Activated T-cell treated with anti-CD3 and anti-CD28 coated beads, Interleukin-2, amount 50 U/mL, for 72 hours (primary cell): Measurements from ENCODE around the gene EPB41L4A. TPM values are rescaled to one million over a fixed set of nuclear protein-coding genes. Genes with fewer than 3 reads are reported as not detected.

Experiments used
- ATAC-seq, 2 donors: fragments of 150-1000 bp; cut with Tn5 transposase; replicated peaks in 1 of 2; 2 replicates each; pipeline ENCODE4 v1.10.0; 2021; ENCODE audit warnings: moderate library complexity in 2 of 2, mild to moderate bottlenecking in 1 of 2
- DNase-seq, 2 donors: peaks; one replicate each; pipeline ENCODE4 v3.0.0; 2021 to 2022; ENCODE audit warnings: mixed read lengths in 1 of 2
- H3K27ac Mint-ChIP-seq: one replicate; pipeline ENCODE4 v1.8.0; 2022; ENCODE audit warnings: mild to moderate bottlenecking, moderate library complexity, mixed read lengths
- H3K27me3 Mint-ChIP-seq: one replicate; pipeline ENCODE4 v1.8.0; 2022; ENCODE audit warnings: low read depth, mixed read lengths
- H3K36me3 Mint-ChIP-seq, 2 donors: one replicate each; pipeline ENCODE4 v1.8.0; 2022; ENCODE audit warnings: mixed read lengths in 2 of 2, mild to moderate bottlenecking in 1 of 2; ENCODE audit not compliant: insufficient read depth in 2 of 2
- H3K4me1 Mint-ChIP-seq: one replicate; pipeline ENCODE4 v1.8.0; 2022; ENCODE audit warnings: low read depth, mixed read lengths
- H3K4me3 Mint-ChIP-seq, 2 donors: one replicate each; pipeline ENCODE4 v1.8.0; 2022; ENCODE audit warnings: mild to moderate bottlenecking in 2 of 2, mixed read lengths in 2 of 2, moderate library complexity in 2 of 2
- H3K9me3 Mint-ChIP-seq, 2 donors: one replicate each; pipeline ENCODE4 v1.8.0; 2022; ENCODE audit warnings: mixed read lengths in 2 of 2
- total RNA-seq, 2 donors: library from RNA; stranded (reverse); gene quantifications; one replicate each; pipeline ENCODE4 v1.2.3, GENCODE V29; 2022

The EPB41L4A gene
- total RNA-seq, 2 donors from 2014 or later: 0.79 to 2.0 TPM

DNA sequence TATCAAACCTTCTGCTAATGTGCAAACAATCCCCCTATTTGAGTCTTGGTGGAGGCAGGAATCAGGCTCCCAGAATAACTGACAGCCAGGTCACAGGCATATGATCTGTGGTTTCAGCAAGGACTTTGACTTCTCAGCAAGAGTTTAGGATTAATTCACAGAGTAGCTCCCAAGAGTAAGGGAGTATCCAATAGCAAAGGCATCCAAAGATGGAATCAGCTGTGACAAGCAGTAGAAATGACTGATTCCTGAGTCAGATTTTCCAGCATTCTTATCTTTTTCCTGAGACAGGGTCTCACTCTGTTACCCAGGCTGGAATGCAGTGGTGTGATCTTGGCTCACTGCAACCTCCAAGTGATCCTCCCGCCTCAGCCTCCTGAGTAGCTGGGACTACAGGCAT lies 108.3 kb downstream of the EPB41L4A start:
- DNase-seq: no peak
- H3K27ac Mint-ChIP-seq: no peak overlapping the region
- no peaks in the 10 kb centered on the region for H3K36me3 Mint-ChIP-seq
- H3K9me3 Mint-ChIP-seq: no peaks in the 10 kb centered on the region
- no peak for ATAC-seq
- H3K4me3 Mint-ChIP-seq: no peak overlapping the region
- H3K27me3 Mint-ChIP-seq: no peaks in the 10 kb centered on the region
- H3K4me1 Mint-ChIP-seq: no peaks in the 10 kb centered on the region

GRCh38 chr5:112308608-112309007 lies 110.5 kb downstream of the EPB41L4A start:
- ATAC-seq: no peak
- Mint-ChIP-seq H3K27ac (no peak overlapping the region), H3K36me3 (no peaks in the 10 kb centered on the region), H3K4me1 (no peaks in the 10 kb centered on the region), H3K9me3 (no peaks in the 10 kb centered on the region), H3K27me3 (peaks cover 6% of the 10 kb centered on the region), H3K4me3 (no peak overlapping the region)
- DNase-seq: no peak

GRCh38 chr5:112306956-112307355 lies 112.1 kb downstream of the EPB41L4A start:
- H3K9me3 Mint-ChIP-seq: no peaks in the 10 kb centered on the region

GRCh38 chr5:112304743-112305142 lies 114.3 kb downstream of the EPB41L4A start:
- Mint-ChIP-seq H3K9me3 (no peaks in the 10 kb centered on the region), H3K4me1 (no peaks in the 10 kb centered on the region), H3K27me3 (peaks cover 6% of the 10 kb centered on the region), H3K27ac (no peak overlapping the region), H3K4me3 (no peak overlapping the region), H3K36me3 (no peaks in the 10 kb centered on the region)
- no peak for DNase-seq
- no peak for ATAC-seq

More at GRCh38 chr5:112306956-112307355, 112.1 kb downstream of the EPB41L4A start:
- Mint-ChIP-seq H3K27me3 (peaks cover 6% of the 10 kb centered on the region), H3K4me1 (no peaks in the 10 kb centered on the region), H3K27ac (no peak overlapping the region), H3K36me3 (no peaks in the 10 kb centered on the region), H3K4me3 (no peak overlapping the region)
- DNase-seq (no peak), ATAC-seq (no peak)

DNA sequence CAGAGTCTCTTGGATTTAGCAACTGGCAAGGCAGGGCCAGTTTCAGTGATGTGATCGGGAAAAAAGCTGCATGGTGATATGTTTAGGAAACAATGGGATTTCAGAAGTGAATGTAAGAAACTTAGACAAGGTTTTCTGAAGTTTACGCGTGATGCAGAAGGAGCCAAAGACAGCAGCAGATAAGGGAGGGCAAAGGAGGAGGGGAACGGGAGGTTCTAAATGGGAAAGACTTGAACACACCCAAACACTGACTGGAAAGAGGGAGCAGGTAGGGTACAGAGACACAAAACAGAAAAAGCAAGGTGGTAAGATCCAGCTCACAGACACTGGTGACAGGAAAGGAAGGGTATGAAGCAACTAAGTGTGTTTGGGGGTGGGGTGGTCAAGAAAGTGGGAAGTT lies 115.4 kb downstream of the EPB41L4A start:
- H3K9me3 Mint-ChIP-seq: peaks cover 4% of the 10 kb centered on the region in 2 donors
- no peak for ATAC-seq

DNA sequence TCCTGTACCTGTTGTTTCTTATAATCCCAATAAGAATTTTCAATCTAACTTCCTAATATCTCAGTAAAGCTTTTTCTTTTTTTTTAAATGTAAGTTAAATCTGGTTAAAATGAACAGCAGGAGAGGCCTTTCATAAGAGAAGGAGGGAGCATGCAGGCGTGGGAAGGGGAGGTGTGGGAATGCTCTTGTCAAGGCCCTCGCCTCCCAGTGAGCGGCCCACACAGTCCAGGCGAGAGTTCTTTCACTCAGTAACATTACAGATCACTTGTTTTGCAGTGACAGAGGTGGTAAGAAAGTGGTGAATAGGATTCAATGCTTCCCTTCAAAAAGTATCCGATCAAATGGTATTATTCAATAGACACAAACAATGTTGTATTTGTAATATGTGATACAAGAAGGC lies 125.0 kb downstream of the EPB41L4A start:
- no peak for DNase-seq
- H3K4me3 Mint-ChIP-seq: no peak overlapping the region
- no peak for ATAC-seq
- no peaks in the 10 kb centered on the region for H3K4me1 Mint-ChIP-seq
- H3K27me3 Mint-ChIP-seq: no peaks in the 10 kb centered on the region
- peaks cover 7 to 16% of the 10 kb centered on the region in 2 donors for H3K9me3 Mint-ChIP-seq
- H3K36me3 Mint-ChIP-seq: peaks cover 0 to 4% of the 10 kb centered on the region in 2 donors
- no peak overlapping the region for H3K27ac Mint-ChIP-seq

More for the DNA sequence above, 115.4 kb downstream of the EPB41L4A start:
- H3K27me3 Mint-ChIP-seq: peaks cover 6% of the 10 kb centered on the region
- no peak overlapping the region for H3K4me3 Mint-ChIP-seq
- no peaks in the 10 kb centered on the region for H3K4me1 Mint-ChIP-seq
- DNase-seq: no peak
- H3K36me3 Mint-ChIP-seq: peaks cover 0 to 3% of the 10 kb centered on the region in 2 donors
- H3K27ac Mint-ChIP-seq: no peak overlapping the region

DNA sequence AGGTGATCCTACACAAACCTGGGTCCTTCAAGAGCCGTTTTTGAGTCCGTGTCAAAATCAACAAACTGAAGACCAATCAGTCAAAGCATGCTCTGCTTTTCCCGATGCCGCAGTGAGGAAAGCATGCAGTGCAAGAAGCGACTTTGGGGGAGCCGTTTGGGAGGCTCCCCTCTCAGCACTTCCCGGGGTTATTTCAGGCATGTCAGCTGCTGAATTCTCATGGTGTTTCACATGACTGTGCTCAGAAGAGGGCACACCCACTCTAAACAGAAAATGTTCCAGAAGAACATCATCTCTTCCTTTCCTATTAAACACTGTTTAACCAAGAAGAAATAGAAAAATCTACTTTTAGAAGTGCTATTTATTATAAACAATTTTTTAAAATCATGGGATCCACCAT lies 125.5 kb downstream of the EPB41L4A start:
- no peak overlapping the region for H3K4me3 Mint-ChIP-seq
- no peaks in the 10 kb centered on the region for H3K4me1 Mint-ChIP-seq
- ATAC-seq (no peak), DNase-seq (no peak)
- no peaks in the 10 kb centered on the region for H3K27me3 Mint-ChIP-seq
- no peaks in the 10 kb centered on the region for H3K36me3 Mint-ChIP-seq
- H3K9me3 Mint-ChIP-seq: peaks cover 2 to 11% of the 10 kb centered on the region in 2 donors
- no peak overlapping the region for H3K27ac Mint-ChIP-seq

GRCh38 chr5:112290691-112291090 lies 128.4 kb downstream of the EPB41L4A start:
- ATAC-seq: no peak
- Mint-ChIP-seq H3K4me3 (no peak overlapping the region), H3K36me3 (no peaks in the 10 kb centered on the region), H3K4me1 (no peaks in the 10 kb centered on the region), H3K27ac (no peak overlapping the region), H3K27me3 (no peaks in the 10 kb centered on the region), H3K9me3 (no peaks in the 10 kb centered on the region)
- no peak for DNase-seq

- Mint-ChIP-seq H3K36me3 (no peaks in the 10 kb centered on the region), H3K4me3 (no peak overlapping the region), H3K27me3 (no peaks in the 10 kb centered on the region), H3K27ac (no peak overlapping the region), H3K9me3 (no peaks in the 10 kb centered on the region), H3K4me1 (no peaks in the 10 kb centered on the region)
- ATAC-seq: no peak
- DNase-seq: no peak
Observed at GRCh38 chr5:112289465-112289864, 129.6 kb downstream of the EPB41L4A start.

DNA sequence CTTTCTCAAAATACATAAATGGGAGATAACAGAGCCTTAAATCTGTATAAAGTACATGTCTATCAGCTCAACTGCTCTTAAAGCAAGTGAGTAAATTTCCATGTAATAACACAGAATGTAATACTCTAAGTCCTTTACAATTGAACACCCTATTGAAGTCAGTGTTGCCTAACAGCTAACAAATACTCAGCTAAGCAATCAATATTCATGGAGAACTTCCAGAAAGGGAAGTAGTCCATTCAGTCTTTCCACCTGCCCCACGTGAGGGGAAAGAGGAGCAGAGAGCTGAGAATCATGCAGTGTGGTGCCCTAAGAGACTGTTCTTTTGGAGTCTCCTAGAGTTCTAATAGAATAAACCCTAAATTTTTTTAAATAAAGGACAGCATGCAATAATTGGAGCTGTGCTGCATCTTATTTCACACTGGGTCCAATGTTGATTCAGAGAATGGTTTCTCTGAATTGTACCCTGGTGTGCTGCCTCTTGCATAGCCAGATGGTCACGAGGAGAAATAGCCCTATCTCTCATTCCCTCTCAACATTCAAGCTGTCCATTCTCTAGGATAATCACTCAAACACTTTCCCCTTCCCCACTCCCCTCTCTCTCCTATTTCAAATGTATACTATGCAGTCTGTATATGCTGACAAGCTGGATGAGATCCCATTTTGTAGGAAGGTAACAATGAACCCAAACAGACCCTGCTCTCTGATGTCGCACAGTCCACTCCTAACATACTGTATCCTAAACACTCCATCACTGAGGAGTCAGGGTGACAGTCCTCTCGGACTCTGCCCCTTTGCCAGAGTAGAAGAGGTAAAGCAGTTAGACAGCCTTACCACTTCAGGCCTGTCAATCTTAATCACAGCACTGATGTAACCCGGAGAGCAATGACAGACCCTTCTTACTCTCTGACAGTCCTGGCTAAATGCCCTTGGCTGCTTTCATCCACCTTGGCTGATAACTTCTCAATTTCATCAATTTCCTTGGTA lies 134.8 kb downstream of the EPB41L4A start:
- DNase-seq: no peak

DNA sequence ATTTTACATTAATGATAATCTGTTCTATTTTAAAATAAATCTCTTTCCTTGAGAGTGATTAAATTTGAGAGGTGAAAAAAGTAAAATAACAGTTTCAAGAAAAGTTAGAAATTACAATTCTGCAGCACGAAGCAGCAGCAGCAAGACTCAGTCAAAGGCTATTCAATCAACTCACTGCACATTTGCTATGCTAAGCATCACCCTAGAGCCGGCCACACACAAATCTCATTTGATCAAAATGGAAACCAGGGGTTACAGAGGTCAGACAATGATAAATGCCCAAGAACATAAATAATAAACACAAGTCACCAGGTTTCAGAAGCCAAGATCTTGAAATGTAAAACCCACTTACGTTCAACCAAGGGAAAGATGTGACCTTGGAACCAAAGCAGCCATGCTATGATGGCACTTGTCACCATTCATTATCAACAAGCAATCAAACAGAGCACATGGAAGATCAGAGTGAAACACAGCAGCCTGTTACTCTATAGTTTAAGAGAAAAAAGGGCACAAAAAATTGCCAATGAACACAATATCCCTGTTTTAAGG lies 136.0 kb downstream of the EPB41L4A start:
- H3K9me3 Mint-ChIP-seq: no peaks in the 10 kb centered on the region
- DNase-seq (no peak), ATAC-seq (no peak)
- no peaks in the 10 kb centered on the region for H3K36me3 Mint-ChIP-seq
- no peaks in the 10 kb centered on the region for H3K4me1 Mint-ChIP-seq
- H3K4me3 Mint-ChIP-seq: no peak overlapping the region
- H3K27me3 Mint-ChIP-seq: no peaks in the 10 kb centered on the region
- no peak overlapping the region for H3K27ac Mint-ChIP-seq

More for the DNA sequence above, 134.8 kb downstream of the EPB41L4A start:
- no peaks in the 10 kb centered on the region for H3K9me3 Mint-ChIP-seq
- H3K27ac Mint-ChIP-seq: no peak overlapping the region
- H3K4me1 Mint-ChIP-seq: no peaks in the 10 kb centered on the region
- no peak overlapping the region for H3K4me3 Mint-ChIP-seq
- no peaks in the 10 kb centered on the region for H3K27me3 Mint-ChIP-seq
- no peak for ATAC-seq
- H3K36me3 Mint-ChIP-seq: no peaks in the 10 kb centered on the region

DNA sequence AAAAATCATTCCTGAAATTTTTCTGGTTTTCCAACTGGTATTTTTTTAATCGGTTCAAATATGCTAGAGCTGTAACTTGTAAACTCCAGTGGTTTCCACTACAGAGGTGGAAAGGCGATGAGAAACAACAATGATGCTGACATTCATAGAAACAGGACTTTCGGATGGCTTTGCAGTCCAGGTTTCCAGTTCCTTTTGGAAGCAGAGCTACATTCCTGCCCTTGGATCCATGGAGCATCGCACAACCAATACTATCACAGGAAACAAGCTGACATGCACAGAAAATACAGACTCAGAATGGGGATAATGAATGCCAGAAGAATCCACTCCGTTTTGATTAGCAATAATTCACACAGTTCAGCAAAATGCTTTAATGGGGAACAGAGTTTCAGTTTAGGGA lies 140.0 kb downstream of the EPB41L4A start:
- H3K36me3 Mint-ChIP-seq: no peaks in the 10 kb centered on the region
- no peaks in the 10 kb centered on the region for H3K9me3 Mint-ChIP-seq
- no peaks in the 10 kb centered on the region for H3K27me3 Mint-ChIP-seq
- ATAC-seq: no peak
- H3K27ac Mint-ChIP-seq: no peak overlapping the region
- no peak overlapping the region for H3K4me3 Mint-ChIP-seq
- no peaks in the 10 kb centered on the region for H3K4me1 Mint-ChIP-seq
- DNase-seq: no peak

DNA sequence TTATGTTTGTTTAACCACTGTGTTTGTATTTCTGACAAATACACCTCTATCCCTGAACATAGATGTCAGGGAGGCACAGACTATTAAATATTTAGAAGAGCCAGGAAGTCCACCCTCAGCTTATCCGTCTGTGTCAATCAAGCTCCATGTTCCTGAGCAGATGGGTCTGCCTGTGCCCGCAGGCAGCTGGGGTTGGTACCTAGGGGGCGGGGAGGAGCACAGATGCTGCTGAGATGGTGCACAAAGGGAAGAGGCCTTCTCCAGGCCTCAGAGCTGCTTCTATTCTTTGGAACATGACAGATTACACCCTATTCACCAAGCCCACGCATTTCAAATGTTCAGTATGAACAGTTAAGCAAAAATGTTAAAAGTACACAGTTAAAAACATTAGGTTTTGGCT lies 142.1 kb downstream of the EPB41L4A start:
- no peak overlapping the region for H3K27ac Mint-ChIP-seq
- DNase-seq (no peak), ATAC-seq (no peak)
- no peaks in the 10 kb centered on the region for H3K36me3 Mint-ChIP-seq
- H3K4me1 Mint-ChIP-seq: no peaks in the 10 kb centered on the region
- no peaks in the 10 kb centered on the region for H3K27me3 Mint-ChIP-seq
- no peak overlapping the region for H3K4me3 Mint-ChIP-seq
- H3K9me3 Mint-ChIP-seq: no peaks in the 10 kb centered on the region
